GM12878 (cell line): ENCODE results near the gene MRTFA. TPM values are rescaled to one million over a fixed set of nuclear protein-coding genes. Genes with fewer than 3 reads are reported as not detected.

Source experiments
- ATAC-seq: fragments of 200-7000 bp; cut with Tn5 transposase; 3 replicates; pipeline ENCODE4 v1.9.1; 2020; ENCODE audit warnings: mild to moderate bottlenecking, moderate library complexity
- BruUV-seq: library from RNA; stranded (reverse); fragments of 400-500 nt; replicated peaks from 2 replicates; lab custom pipeline; 2021; lab: Mats Ljungman, UMichigan
- CTCF ChIA-PET: fragments of 300-600 bp; sonication (Branson Sonifier 250); formaldehyde crosslinking; extraction: SDS; loops from one replicate; lab custom pipeline; 2021; ENCODE audit warnings: inconsistent platforms; lab: Yijun Ruan, JAX
- POLR2A ChIA-PET: fragments of 350-600 bp; formaldehyde crosslinking; extraction: SDS; loops from one replicate; lab custom pipeline; 2021; ENCODE audit warnings: inconsistent platforms; lab: Charles Lee
- RAD21 ChIA-PET: fragments of 300-600 bp; sonication (Branson Sonifier 250); formaldehyde crosslinking; loops from one replicate; lab custom pipeline; 2023; ENCODE audit warnings: antibody characterized with exemption; ENCODE audit not compliant: unreplicated experiment; lab: Charles Lee
- SMC1A ChIA-PET: fragments of 300-600 bp; sonication (Branson Sonifier 250); formaldehyde crosslinking; loops from one replicate; lab custom pipeline; 2023; ENCODE audit not compliant: unreplicated experiment, uncharacterized antibody; lab: Charles Lee
- DNase-seq: peaks from one replicate; pipeline ENCODE4 v3.0.0-alpha.2; 2011; ENCODE audit warnings: low read depth, low spot score
- FAIRE-seq: peaks from 3 replicates; lab custom pipeline; 2011; peaks lifted over from hg19 to GRCh38; lab: Jason Lieb, UNC
- H2AFZ ChIP-seq: 2 replicates; pipeline ENCODE4 v1.6.0; 2011; ENCODE audit warnings: low read depth, low read length, control low read depth; ENCODE audit not compliant: control insufficient read depth
- H3K27ac ChIP-seq: 2 replicates; pipeline ENCODE4 v1.5.1; 2011; ENCODE audit warnings: control low read depth; ENCODE audit not compliant: control insufficient read depth, insufficient read depth
- H3K27me3 ChIP-seq, 2 experiments: replicated peaks in 1 of 2; 2 replicates each; pipeline versions ENCODE4 v1.6.0 to v1.6.1; 2011; ENCODE audit warnings: low read length in 1 of 2; ENCODE audit not compliant: control insufficient read depth in 2 of 2, insufficient read depth in 2 of 2
- H3K36me3 ChIP-seq, 2 experiments: 2 replicates each; pipeline ENCODE4 v1.5.1; 2011; ENCODE audit warnings: low read length in 1 of 2; ENCODE audit not compliant: control insufficient read depth in 2 of 2, insufficient read depth in 2 of 2
- H3K4me1 ChIP-seq: 2 replicates; pipeline ENCODE4 v1.6.1; 2011; ENCODE audit warnings: mild to moderate bottlenecking, low read length, moderate library complexity, mixed read lengths; ENCODE audit not compliant: control insufficient read depth, insufficient read depth
- H3K4me2 ChIP-seq: 2 replicates; pipeline ENCODE4 v1.6.0; 2011; ENCODE audit warnings: control low read depth; ENCODE audit not compliant: control insufficient read depth, insufficient read depth
- H3K4me3 ChIP-seq: fragments of 200-600 bp; sonication (generic); 2 replicates; pipeline ENCODE4 v1.5.1; 2016
- H3K79me2 ChIP-seq: 2 replicates; pipeline ENCODE4 v1.6.0; 2011; ENCODE audit warnings: low read length; ENCODE audit not compliant: control insufficient read depth, insufficient read depth
- H3K9ac ChIP-seq: 2 replicates; pipeline ENCODE4 v1.8.0; 2011; ENCODE audit warnings: low read length, control low read depth, mixed read lengths; ENCODE audit not compliant: control insufficient read depth, insufficient read depth
- H3K9me3 ChIP-seq: replicated peaks from 3 replicates; pipeline ENCODE4 v1.5.1; 2011; ENCODE audit warnings: mild to moderate bottlenecking, low read length; ENCODE audit not compliant: control insufficient read depth, insufficient read depth
- H4K20me1 ChIP-seq: 2 replicates; pipeline ENCODE4 v1.6.0; 2011; ENCODE audit not compliant: control insufficient read depth, insufficient read depth
- KDM1A ChIP-seq: fragments of 200-600 bp; sonication (generic); IDR thresholded peaks from 2 replicates; pipeline ENCODE4 v1.6.1; 2016; ENCODE audit warnings: borderline replicate concordance
- POLR2A ChIP-seq: IDR thresholded peaks from 2 replicates; pipeline ENCODE4 v1.6.1; 2011; ENCODE audit warnings: low read depth, mild to moderate bottlenecking, low read length
- RELA ChIP-seq: fragments of 450-650 bp; IDR thresholded peaks from 2 replicates; pipeline ENCODE4 v1.8.0; 2014; ENCODE audit warnings: borderline replicate concordance; ENCODE audit not compliant: partially characterized antibody
- SREBF2 ChIP-seq: IDR thresholded peaks from 2 replicates; pipeline ENCODE4 v1.6.1; 2012; ENCODE audit warnings: mild to moderate bottlenecking, low read length
- STAT3 ChIP-seq: IDR thresholded peaks from 2 replicates; pipeline ENCODE4 v1.6.1; 2011; ENCODE audit warnings: low read depth, low read length, improper control_type of control experiment
- WGBS: methylation state at CpG from one replicate; pipeline ENCODE4 v1.1.6; 2016; ENCODE audit warnings: low lambda C conversion rate; ENCODE audit not compliant: insufficient replicate concordance, insufficient coverage; ENCODE audit errors: missing lambda C conversion rate; 5-methylcytosine and 5-hydroxymethylcytosine counted together
- in situ Hi-C: fragments of 300-500 bp; cut with MboI; formaldehyde crosslinking; loops from 9 replicates; pipeline ENCODE4 v1.14.3; 2018; ENCODE audit warnings: mixed read lengths
- intact Hi-C: fragments of 100-400 bp; cut with micrococcal nuclease; formaldehyde crosslinking; loops from one replicate; pipeline ENCODE4 v1.14.2; 2022; ENCODE audit not compliant: unreplicated experiment
- polyA plus RNA-seq, 11 experiments: library from polyadenylated mRNA; depleted of rRNA in 4 of 11; unstranded in 6 of 11; stranded (reverse) in 5 of 11; fragments of >200 nt; fragmentation: Nextera tagmentation in 4 of 11; fragmentation: Illumina TruSeq in 1 of 11; extraction: Ambion mirVana in 4 of 11; extraction: Trizol in 1 of 11; gene quantifications; 1 replicate in 1 of 11; 2 replicates in 10 of 11; pipeline versions ENCODE4 v1.2.1 to v1.2.3, GENCODE V29; 2011 to 2016; ENCODE audit warnings: inconsistent platforms in 2 of 11, missing spikeins in 2 of 11, low read depth in 1 of 11
- total RNA-seq, 4 experiments: library from RNA; depleted of rRNA in 3 of 4; stranded (reverse); fragments of >200 nt in 3 of 4; fragmentation: Illumina TruSeq in 1 of 4; extraction: Trizol in 1 of 4; gene quantifications; 2 replicates each; pipeline versions ENCODE4 v1.2.1 to v1.2.3, GENCODE V29; 2013 to 2021
- TF ChIP-seq, protein P1 (sequence below), 3 experiments: IDR thresholded peaks in 2 of 3; conservative IDR thresholded peaks in 1 of 3; 2 replicates each; pipeline ENCODE4 v1.5.1; 2011; ENCODE audit warnings: low read depth in 3 of 3, low read length in 3 of 3, mild to moderate bottlenecking in 3 of 3, control low read depth in 2 of 3, moderate library complexity in 2 of 3, inconsistent platforms in 1 of 3, mixed read lengths in 1 of 3; ENCODE audit not compliant: control insufficient read depth in 2 of 3, insufficient read depth in 1 of 3; ENCODE audit errors: extremely low read depth in 1 of 3
- TF ChIP-seq, protein P2 (sequence below): fragments of 450-650 bp; IDR thresholded peaks from 2 replicates; pipeline ENCODE4 v1.6.1; 2014; ENCODE audit warnings: mild to moderate bottlenecking

The MRTFA gene
- total and polyA plus RNA-seq, 10 of the 15 experiments (the other 5 are each of a cell fraction or from before 2014, with no cell fraction given): 2.0 to 63.9 (median 17.9) TPM

GRCh38 chr22:40426594-40427333, 209.8 kb downstream of the MRTFA start:
- ChIA-PET CTCF (interaction anchor here (1.5 kb wide), 1 partner anchor 219 kb away, joined by 3 read pairs; no protein-coding TSS in a partner anchor), POLR2A (interaction anchor here (1.8 kb wide), 1 partner anchor 12 kb away, joined by 6 read pairs; no protein-coding TSS in a partner anchor), SMC1A (interaction anchor here (1.0 to 2.6 kb wide), 2 partner anchors 9 to 71 kb away, joined by 4 to 14 read pairs; no protein-coding TSS in a partner anchor), RAD21 (no interaction called here)
- Histone ChIP-seq H3K36me3 (peaks cover 59 to 67% of the 10 kb centered on the region in 2 experiments), H3K79me2 (peaks cover 3% of the 10 kb centered on the region), H2AFZ (no peak overlapping the region), H3K27me3 (no peaks in the 10 kb centered on the region), H3K9ac (no peak overlapping the region), H3K4me1 (no peaks in the 10 kb centered on the region), H4K20me1 (no peaks in the 10 kb centered on the region), H3K27ac (no peak overlapping the region; the same call in 1 of the 2 replicates), H3K4me3 (no peak overlapping the region), H3K4me2 (no peak overlapping the region), H3K9me3 (no peaks in the 10 kb centered on the region)
- no TSS peak for BruUV-seq
- TF ChIP-seq SREBF2 (no peak), RELA (no peak), STAT3 (no peak), KDM1A (no peak), POLR2A (0 out of 2 replicates have a peak, but pooled peaks have one; percentile 36)
- TF ChIP-seq, protein P1, sequence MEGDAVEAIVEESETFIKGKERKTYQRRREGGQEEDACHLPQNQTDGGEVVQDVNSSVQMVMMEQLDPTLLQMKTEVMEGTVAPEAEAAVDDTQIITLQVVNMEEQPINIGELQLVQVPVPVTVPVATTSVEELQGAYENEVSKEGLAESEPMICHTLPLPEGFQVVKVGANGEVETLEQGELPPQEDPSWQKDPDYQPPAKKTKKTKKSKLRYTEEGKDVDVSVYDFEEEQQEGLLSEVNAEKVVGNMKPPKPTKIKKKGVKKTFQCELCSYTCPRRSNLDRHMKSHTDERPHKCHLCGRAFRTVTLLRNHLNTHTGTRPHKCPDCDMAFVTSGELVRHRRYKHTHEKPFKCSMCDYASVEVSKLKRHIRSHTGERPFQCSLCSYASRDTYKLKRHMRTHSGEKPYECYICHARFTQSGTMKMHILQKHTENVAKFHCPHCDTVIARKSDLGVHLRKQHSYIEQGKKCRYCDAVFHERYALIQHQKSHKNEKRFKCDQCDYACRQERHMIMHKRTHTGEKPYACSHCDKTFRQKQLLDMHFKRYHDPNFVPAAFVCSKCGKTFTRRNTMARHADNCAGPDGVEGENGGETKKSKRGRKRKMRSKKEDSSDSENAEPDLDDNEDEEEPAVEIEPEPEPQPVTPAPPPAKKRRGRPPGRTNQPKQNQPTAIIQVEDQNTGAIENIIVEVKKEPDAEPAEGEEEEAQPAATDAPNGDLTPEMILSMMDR (IDR thresholded peaks at IDR 0.05 in 2 of 3, conservative IDR thresholded peaks at IDR 0.05 in 1 of 3; ENCODE audit: control insufficient read depth in 2 of 3, extremely low read depth in 1 of 3, insufficient read depth in 1 of 3, low read depth in 3 of 3, low read length in 3 of 3): no peak
- TF ChIP-seq, protein P2, sequence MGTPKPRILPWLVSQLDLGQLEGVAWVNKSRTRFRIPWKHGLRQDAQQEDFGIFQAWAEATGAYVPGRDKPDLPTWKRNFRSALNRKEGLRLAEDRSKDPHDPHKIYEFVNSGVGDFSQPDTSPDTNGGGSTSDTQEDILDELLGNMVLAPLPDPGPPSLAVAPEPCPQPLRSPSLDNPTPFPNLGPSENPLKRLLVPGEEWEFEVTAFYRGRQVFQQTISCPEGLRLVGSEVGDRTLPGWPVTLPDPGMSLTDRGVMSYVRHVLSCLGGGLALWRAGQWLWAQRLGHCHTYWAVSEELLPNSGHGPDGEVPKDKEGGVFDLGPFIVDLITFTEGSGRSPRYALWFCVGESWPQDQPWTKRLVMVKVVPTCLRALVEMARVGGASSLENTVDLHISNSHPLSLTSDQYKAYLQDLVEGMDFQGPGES: no peak
- WGBS: 85% methylated on average over 9 of the region's 9 CpGs
- no peak for FAIRE-seq
- DNase-seq: no peak
- ATAC-seq: no peak
- intact Hi-C loops (no loop called here), in situ Hi-C loops (no loop called here)
